Left lobe of liver (tissue), 2 donors: ENCODE measurements around the gene DZIP1L. TPM values are rescaled to one million over a fixed set of nuclear protein-coding genes. Genes with fewer than 3 reads are reported as not detected.
"Not testable (repeated sequence)": the region's sequence is repeated elsewhere in the genome, so short reads cannot be mapped to it uniquely, and the experiment has no call there.

Source experiments
- ATAC-seq: fragments of 200-7000 bp; cut with Tn5 transposase; one replicate; pipeline ENCODE4 v1.9.1; 2020; ENCODE audit warnings: mild to moderate bottlenecking, moderate library complexity
- DNase-seq: peaks from one replicate; pipeline ENCODE4 v3.0.0-alpha.2; 2020; ENCODE audit warnings: low spot score
- total RNA-seq: library from RNA; stranded (reverse); gene quantifications from one replicate; pipeline ENCODE4 v1.2.1, GENCODE V29; 2021
- donor health status: DM: no; HTN: no; CAD: no; lungs with moderate emphysema.
- donor health status: DM: no; HTN: yes; CAD: no.

Gene DZIP1L
- total RNA-seq, 1 donor from 2014 or later, result 1.6 TPM

DNA sequence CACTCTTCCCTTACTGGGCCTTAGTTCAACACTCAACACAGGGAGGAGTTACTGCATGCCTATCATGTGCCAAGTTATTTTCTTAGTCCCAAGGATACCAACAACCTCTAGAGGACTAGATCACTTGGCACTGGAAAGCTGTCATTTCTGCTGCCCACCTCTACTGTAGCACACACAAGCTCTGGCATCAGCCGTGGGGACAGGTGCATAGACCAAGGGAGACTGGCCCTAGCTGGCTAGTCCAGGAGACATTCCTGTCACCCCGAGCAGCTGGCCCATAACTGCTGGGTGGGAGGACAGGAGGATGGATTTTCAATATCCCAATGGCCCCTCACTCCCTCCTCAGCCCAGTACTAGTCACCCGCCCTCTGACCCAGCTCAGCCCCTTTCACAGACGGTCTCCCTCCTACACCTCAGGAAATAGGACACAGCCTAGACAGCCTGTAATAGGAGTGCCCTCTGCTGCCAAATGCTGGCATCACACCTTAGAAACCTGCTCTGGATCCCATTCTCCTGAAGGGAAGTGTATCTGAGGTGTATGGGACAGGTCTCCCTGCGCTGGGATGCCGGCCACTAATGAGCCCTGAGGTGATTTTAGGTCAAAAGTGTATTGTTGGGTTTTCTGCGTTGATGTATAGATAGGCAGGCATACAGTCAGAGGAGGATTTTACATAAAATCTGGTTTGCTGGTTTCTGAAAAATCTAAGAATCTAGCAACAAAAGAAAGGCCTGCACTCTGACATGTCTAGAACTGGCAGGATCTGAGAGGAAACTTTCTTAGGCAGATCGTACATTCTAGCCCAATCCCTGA is 3.4 kb upstream of the DZIP1L start:
- ATAC-seq, result peak; percentile 86
- DNase-seq, result peak; percentile 73

- ATAC-seq, result no peak
- DNase-seq, result no peak
Observed at GRCh38 chr3:138114431-138114918, 933 bp downstream of the DZIP1L start.

DNA sequence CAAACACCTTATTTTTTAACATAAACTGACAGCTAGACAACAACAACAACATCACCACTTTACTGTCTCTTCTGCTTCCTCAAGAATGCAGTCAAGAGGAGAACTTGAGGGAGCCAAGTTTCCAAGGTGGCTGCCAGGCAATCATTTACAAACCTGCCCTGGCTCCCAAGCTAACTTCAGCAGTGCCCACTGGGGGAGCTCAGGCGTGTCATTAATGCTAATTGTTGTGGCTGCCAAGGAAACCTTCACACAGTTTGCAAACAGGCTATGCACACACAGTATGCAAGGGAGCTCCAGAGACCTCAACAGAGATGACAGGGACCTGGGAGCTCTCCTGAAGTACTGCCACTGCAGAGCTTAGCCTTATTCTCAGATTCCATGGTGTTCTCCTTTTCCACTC is 2.1 kb downstream of the DZIP1L start:
- no peak for DNase-seq

GRCh38 chr3:138112362-138112761 is 3.0 kb downstream of the DZIP1L start:
- no peak for DNase-seq
- ATAC-seq, result no peak

More for the DNA sequence above, 2.1 kb downstream of the DZIP1L start:
- ATAC-seq, result no peak

DNA sequence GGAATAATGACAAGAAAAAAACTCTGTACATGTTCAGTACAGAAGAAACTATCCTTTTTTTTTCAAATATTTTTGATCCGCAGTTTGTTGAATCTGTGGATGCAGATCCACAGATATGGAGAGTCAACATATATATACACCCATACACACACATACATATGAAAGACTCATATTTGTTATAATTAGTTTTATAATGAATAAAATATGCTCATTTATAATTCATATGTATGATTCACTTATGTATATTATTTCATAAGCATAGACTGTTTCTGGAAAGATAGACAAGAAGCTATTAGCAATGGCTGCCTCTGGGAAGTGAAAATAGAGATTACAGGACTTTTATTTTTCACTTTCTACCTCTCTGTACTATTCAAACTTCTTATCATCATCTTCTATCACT is 9.8 kb downstream of the DZIP1L start:
- DNase-seq, result no peak
- no peak for ATAC-seq

- DNase-seq, result no peak
- no peak for ATAC-seq
Observed at GRCh38 chr3:138103466-138103865, 11.9 kb downstream of the DZIP1L start.

- not testable (repeated sequence) for DNase-seq, ATAC-seq
Observed at GRCh38 chr3:138101351-138101940, 14.0 kb downstream of the DZIP1L start.

DNA sequence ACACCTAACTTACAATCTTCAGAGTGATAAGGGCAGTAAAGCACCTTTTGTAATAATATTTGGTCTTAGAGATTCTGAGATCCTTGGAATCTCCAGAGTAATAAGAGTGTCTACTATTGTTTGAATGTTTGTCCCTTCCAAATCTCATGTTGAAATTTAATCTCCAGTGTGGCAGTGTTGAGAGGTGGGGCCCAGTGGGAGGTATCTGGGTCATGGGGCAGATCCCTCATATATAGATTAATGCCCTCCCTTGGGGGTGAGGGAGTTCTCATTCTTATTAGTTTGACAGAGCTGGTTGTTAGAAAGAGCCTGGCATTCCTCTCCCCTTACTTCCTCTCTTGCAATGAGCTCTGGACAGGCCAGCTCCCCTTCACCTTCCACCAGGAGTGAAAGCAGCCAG is 16.0 kb downstream of the DZIP1L start:
- DNase-seq, result no peak
- no peak for ATAC-seq

DNA sequence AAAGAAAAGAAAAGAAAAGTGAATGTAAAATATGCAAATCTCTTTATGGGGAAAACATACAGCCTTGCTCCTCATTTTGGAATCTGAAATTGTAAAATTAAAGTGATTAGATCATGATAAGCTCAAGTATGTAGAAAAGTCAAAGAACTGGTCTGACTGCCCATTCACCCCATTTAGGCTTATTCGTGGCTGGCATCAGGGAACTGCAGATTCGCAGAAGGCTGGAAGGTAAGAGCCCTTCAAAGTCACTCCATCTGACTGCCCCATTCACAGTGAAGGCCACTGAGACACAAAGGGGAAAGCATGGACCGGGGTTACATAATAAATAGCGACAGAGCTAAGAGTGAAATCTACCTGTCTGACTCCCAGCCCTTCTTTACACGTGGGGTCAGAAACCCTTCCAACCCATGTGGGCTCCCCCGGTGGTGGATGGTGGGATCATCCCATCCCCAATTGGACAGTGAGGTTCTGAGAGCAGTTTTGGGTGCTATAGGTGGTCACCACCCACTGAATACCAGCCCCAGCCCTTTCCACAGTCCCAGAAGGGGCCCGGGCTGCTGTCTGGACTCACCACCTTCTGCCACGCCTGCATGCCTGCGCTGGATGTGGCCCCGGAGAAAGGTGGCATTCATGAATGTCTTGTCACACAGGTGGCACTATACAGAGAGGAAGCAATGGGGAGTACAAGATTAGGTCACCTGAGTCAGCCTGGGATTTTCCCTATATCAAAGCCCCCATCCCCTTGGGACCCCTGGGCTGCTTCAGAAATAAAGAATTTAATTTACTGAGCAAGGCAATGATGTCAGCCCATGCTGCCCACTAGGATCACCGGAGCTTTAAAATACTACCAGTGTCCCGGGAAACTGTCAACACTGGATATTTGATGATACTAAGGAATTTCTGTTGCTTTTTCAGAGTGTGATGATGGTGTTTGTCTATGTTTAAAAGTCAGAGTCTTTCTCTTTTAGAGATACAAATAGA is 17.9 kb downstream of the DZIP1L start:
- DNase-seq, result no peak
- no peak for ATAC-seq

DNA sequence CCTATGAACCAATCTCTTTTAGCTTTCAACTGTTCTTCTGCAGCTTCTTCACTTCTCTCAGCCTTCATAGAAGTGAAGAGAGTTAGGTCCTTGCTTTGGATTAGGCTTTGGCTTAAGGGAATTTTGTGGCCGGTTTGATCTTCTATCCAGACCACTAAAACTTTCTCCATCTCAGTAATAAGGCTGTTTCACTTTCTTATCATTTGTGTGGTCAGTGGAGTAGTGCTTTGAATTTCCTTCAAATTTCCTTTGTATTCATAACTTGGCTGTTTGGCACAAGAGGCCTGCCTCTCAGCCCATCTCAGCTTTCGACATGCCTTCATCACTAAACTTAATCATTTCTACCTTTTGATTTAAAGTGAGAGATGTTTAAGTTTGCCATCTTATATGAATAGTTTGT is 21.7 kb downstream of the DZIP1L start:
- DNase-seq (no peak), ATAC-seq (no peak)

DNA sequence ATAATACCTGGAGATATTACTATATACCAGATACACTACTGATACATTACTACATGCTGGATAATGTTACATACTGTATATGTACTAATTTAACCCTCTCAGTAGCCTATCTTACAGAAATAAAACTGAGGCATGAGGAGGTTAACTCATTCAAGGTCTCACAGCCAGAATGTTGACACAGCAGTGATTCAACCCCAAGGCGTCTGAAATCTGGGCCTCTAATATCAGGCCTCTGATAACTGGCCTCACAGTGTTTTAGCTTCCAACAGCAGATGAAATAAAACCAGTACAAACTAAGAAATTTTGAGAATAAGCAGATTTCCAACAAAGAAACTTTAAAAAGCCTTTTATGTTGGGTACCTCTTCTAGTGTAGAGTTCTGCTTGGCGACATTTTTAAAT is 23.4 kb downstream of the DZIP1L start:
- no peak for DNase-seq
- no peak for ATAC-seq

- ATAC-seq (no peak), DNase-seq (no peak)
Observed at GRCh38 chr3:138089091-138089490, 26.3 kb downstream of the DZIP1L start.

DNA sequence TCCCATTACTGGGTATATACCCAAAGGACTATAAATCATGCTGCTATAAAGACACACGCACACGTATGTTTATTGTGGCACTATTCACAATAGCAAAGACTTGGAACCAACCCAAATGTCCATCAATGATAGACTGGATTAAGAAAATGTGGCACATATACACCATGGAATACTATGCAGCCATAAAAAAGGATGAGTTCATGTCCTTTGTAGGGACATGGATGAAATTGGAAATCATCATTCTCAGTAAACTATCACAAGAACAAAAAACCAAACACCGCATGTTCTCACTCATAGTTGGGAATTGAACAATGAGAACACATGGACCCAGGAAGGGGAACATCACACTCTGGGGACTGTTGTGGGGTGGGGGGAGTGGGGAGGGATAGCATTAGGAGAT is 29.7 kb downstream of the DZIP1L start:
- not testable (repeated sequence) for DNase-seq, ATAC-seq

DNA sequence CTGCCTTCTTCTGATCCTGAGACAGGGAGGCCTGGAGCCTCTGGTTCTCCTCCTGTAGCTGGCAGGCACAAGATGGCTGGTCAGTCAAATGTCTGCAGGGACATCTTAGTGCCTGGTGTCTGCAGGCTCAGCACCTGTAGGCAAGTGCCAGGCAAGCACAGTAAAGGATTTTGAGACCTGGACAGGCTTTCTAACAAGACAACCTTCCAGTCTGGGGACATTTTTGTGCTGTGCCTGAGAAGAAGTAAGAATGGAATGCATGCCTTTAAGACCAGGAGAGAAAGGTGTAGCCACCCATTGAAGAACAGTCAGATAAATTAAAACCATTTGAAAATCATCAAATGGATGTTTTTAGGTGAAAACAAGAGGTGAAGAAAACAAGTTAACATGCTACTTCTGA is 31.2 kb downstream of the DZIP1L start:
- ATAC-seq (no peak), DNase-seq (no peak)

DNA sequence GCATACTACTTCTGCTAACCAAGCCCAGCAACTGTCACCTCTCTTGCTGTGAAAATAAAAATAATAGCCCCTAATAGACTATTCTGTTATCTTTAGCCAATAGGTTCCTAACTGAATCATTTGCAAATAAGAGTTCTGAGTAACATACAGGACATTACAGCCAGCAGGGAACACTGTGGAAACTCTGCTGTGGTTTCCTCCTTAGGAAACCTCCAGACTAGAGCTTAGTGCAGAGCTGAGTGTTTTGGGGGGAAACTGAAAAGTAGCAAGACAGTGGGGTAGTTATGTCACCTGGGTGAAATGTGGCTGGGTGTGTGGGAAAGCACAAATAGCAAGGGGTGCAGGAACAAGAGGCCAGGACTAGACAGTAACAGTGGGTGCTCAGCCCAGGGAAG is 32.4 kb downstream of the DZIP1L start:
- ATAC-seq (no peak), DNase-seq (no peak)

DNA sequence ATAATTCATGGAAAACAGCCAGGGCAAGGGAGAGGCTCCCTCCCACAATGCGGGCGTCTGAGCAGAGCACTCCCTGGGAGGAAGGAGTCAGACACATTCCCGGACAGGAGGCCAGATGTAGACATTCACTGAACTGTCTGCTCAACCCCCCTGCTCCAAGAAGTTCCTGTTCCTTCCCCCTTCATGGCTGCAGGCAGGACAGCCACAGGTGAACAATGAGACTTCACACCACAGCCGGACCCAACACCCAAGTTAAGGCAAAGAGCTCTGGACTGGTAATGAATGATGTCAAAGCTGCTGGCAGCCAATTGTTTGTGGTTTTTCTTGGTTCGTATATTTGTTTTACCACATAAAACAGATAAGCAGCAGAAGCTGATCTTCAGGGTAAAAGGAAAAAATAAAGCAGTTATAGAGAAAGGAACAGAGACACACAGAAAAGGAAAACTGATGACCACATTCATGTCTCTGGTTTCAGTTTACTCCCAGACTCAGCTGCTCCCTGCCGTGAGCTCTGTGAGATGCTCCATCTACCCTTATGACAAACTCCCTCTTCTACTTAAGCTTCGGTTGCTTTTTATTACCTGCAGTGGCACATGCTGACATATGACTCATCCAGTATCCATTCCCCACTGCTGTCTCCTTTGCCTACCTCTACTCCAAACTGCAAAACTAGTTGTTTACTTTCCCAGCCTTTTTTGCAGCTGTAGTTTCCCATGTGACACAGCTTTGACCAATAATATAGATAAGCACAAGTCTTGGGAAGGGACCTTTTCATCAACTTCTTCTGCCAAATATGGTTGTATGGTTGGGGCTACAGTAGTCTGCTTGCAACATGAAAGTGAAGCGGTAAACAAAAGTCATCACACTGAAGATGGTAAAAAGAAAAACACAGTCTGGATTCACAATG is 33.1 kb downstream of the DZIP1L start:
- no peak for DNase-seq
- no peak for ATAC-seq

- ATAC-seq (no peak), DNase-seq (no peak)
Observed at GRCh38 chr3:138081371-138082084, 33.9 kb downstream of the DZIP1L start.

DNA sequence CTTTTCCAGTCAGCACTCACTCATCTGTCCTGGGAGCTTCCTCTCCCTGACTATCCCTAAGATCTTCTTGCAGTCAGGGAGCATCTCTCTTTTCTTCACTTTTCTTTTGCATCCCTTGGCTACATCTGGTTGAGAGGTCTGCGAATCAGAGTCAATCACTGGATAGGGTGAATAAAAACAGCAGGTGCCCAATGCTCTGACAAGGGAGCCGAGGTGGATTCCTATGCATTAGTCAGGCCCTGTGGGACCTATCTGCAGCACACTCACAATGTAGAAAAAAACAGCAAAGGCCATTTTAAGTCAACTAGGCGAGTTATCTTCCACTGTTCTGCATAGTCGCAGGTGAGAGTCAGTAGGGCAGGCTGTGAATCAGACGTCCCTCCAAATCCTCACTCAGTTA is 35.5 kb downstream of the DZIP1L start:
- ATAC-seq (no peak), DNase-seq (no peak)

- ATAC-seq (no peak), DNase-seq (no peak)
Observed at GRCh38 chr3:138078901-138079344, 36.5 kb downstream of the DZIP1L start.
